ENCODE data around the gene CEACAM1. TPM values are rescaled to one million over a fixed set of nuclear protein-coding genes. Genes with fewer than 3 reads are reported as not detected.
"Not testable (repeated sequence)": the region's sequence is repeated elsewhere in the genome, so short reads cannot be mapped to it uniquely, and the experiment has no call there.

CEACAM1 gene
- total RNA-seq, 1 donor from 2014 or later, result not detected

- Mint-ChIP-seq H3K4me3 (ENCODE audit: unreplicated experiment) (no peak overlapping the region), H3K9me3 (ENCODE audit: low read depth) (no peaks in the 10 kb centered on the region), H3K27me3 (ENCODE audit: low read depth) (no peaks in the 10 kb centered on the region), H3K36me3 (ENCODE audit: low read depth) (no peaks in the 10 kb centered on the region), H3K4me1 (ENCODE audit: low read depth) (no peaks in the 10 kb centered on the region), H3K27ac (ENCODE audit: unreplicated experiment) (no peak overlapping the region)
- DNase-seq (ENCODE audit: low spot score), result no peak
- TF ChIP-seq CTCF (IDR thresholded peaks at IDR 0.05), result no peak
Observed at GRCh38 chr19:42505066-42505465, 23.2 kb downstream of the CEACAM1 start.

- TF ChIP-seq CTCF (IDR thresholded peaks at IDR 0.05), result no peak
- H3K4me1 Mint-ChIP-seq (ENCODE audit: low read depth), result peaks cover 11% of the 10 kb centered on the region
- no peaks in the 10 kb centered on the region for H3K36me3 Mint-ChIP-seq (ENCODE audit: low read depth)
- H3K27me3 Mint-ChIP-seq (ENCODE audit: low read depth), result no peaks in the 10 kb centered on the region
- no peak overlapping the region for H3K4me3 Mint-ChIP-seq (ENCODE audit: unreplicated experiment)
- DNase-seq (ENCODE audit: low spot score), result no peak
- H3K9me3 Mint-ChIP-seq (ENCODE audit: low read depth), result no peaks in the 10 kb centered on the region
- H3K27ac Mint-ChIP-seq (ENCODE audit: unreplicated experiment), result no peak overlapping the region
Observed at GRCh38 chr19:42501733-42502132, 26.5 kb downstream of the CEACAM1 start.

GRCh38 chr19:42501243-42501642 is 27.0 kb downstream of the CEACAM1 start:
- not testable (repeated sequence) for H3K4me3 Mint-ChIP-seq (ENCODE audit: unreplicated experiment); H3K27ac Mint-ChIP-seq (ENCODE audit: unreplicated experiment); DNase-seq (ENCODE audit: low spot score); H3K36me3 Mint-ChIP-seq (ENCODE audit: low read depth); H3K27me3 Mint-ChIP-seq (ENCODE audit: low read depth); H3K9me3 Mint-ChIP-seq (ENCODE audit: low read depth)
- H3K4me1 Mint-ChIP-seq (ENCODE audit: low read depth), result peaks cover 11% of the 10 kb centered on the region

- TF ChIP-seq CTCF (IDR thresholded peaks at IDR 0.05), result no peak
- no peak for DNase-seq (ENCODE audit: low spot score)
- H3K27me3 Mint-ChIP-seq (ENCODE audit: low read depth), result no peaks in the 10 kb centered on the region
- H3K4me3 Mint-ChIP-seq (ENCODE audit: unreplicated experiment), result no peak overlapping the region
- no peaks in the 10 kb centered on the region for H3K36me3 Mint-ChIP-seq (ENCODE audit: low read depth)
- H3K4me1 Mint-ChIP-seq (ENCODE audit: low read depth), result peaks cover 11% of the 10 kb centered on the region
- H3K27ac Mint-ChIP-seq (ENCODE audit: unreplicated experiment), result no peak overlapping the region
- no peaks in the 10 kb centered on the region for H3K9me3 Mint-ChIP-seq (ENCODE audit: low read depth)
Observed at GRCh38 chr19:42498169-42498757, 30.0 kb downstream of the CEACAM1 start.

GRCh38 chr19:42497492-42498168 is 30.7 kb downstream of the CEACAM1 start:
- TF ChIP-seq CTCF (IDR thresholded peaks at IDR 0.05), result no peak
- H3K27ac Mint-ChIP-seq (ENCODE audit: unreplicated experiment), result no peak overlapping the region

More at GRCh38 chr19:42497492-42498168, 30.7 kb downstream of the CEACAM1 start:
- Mint-ChIP-seq H3K4me1 (ENCODE audit: low read depth) (peaks cover 11% of the 10 kb centered on the region), H3K9me3 (ENCODE audit: low read depth) (no peaks in the 10 kb centered on the region), H3K4me3 (ENCODE audit: unreplicated experiment) (no peak overlapping the region), H3K27me3 (ENCODE audit: low read depth) (no peaks in the 10 kb centered on the region), H3K36me3 (ENCODE audit: low read depth) (no peaks in the 10 kb centered on the region)
- DNase-seq (ENCODE audit: low spot score), result no peak
